B cell (primary cell): ENCODE results near the gene MBD3L5.
"Not testable (repeated sequence)": the region's sequence is repeated elsewhere in the genome, so short reads cannot be mapped to it uniquely, and the experiment has no call there.

Source experiments
- CTCF ChIP-seq: fragments of 200-600 bp; IDR thresholded peaks from one replicate; pipeline ENCODE4 v1.8.0; 2022; ENCODE audit warnings: antibody characterized with exemption, mild to moderate bottlenecking
- EZH2 ChIP-seq: IDR thresholded peaks from 2 replicates; pipeline ENCODE4 v1.6.1; 2012; ENCODE audit warnings: borderline replicate concordance, low read depth, mild to moderate bottlenecking, moderate library complexity, low read length; ENCODE audit not compliant: insufficient read depth, poor library complexity, severe bottlenecking

GRCh38 chr19:7067122-7067521 lies 36.7 kb downstream of the MBD3L5 start:
- not testable (repeated sequence) for TF ChIP-seq CTCF, EZH2
